IMR-90 (cell line): ENCODE results near the gene KRTAP4-16. TPM values are rescaled to one million over a fixed set of nuclear protein-coding genes. Genes with fewer than 3 reads are reported as not detected.

Experiments
- ATAC-seq: fragments of 200-7000 bp; cut with Tn5 transposase; 2 replicates; pipeline ENCODE4 v1.9.1; 2020; ENCODE audit warnings: low read depth, mild to moderate bottlenecking, moderate library complexity
- BruUV-seq: library from RNA; stranded (reverse); fragments of 400-500 nt; replicated peaks from 2 replicates; lab custom pipeline; 2021; lab: Mats Ljungman, UMichigan
- CTCF ChIA-PET: fragments of 300-600 bp; formaldehyde crosslinking; extraction: SDS; loops from one replicate; lab custom pipeline; 2021; ENCODE audit warnings: antibody characterized with exemption; lab: Yijun Ruan, JAX
- POLR2A ChIA-PET: fragments of 300-600 bp; sonication (Branson Sonifier 250); formaldehyde crosslinking; loops from one replicate; lab custom pipeline; 2022; ENCODE audit warnings: antibody characterized with exemption; ENCODE audit not compliant: unreplicated experiment; lab: Charles Lee
- DNase-seq: peaks from one replicate; pipeline ENCODE4 v3.0.0; 2013
- H2AFZ ChIP-seq: replicated peaks from 2 replicates; pipeline ENCODE3; 2013; ENCODE audit warnings: low read length, mild to moderate bottlenecking; ENCODE audit not compliant: poor library complexity
- H2AK5ac ChIP-seq: 2 replicates; pipeline ENCODE4 v1.6.1; 2013; ENCODE audit warnings: low read depth, low read length, inconsistent platforms
- H2AK9ac ChIP-seq: replicated peaks from 2 replicates; pipeline ENCODE3; 2013; ENCODE audit warnings: mild to moderate bottlenecking, low read depth, low read length, moderate library complexity; ENCODE audit not compliant: poor library complexity
- H2BK120ac ChIP-seq: 2 replicates; pipeline ENCODE4 v1.6.1; 2013; ENCODE audit warnings: low read depth, low read length, inconsistent platforms
- H2BK15ac ChIP-seq: 3 replicates; pipeline ENCODE4 v1.6.1; 2013; ENCODE audit warnings: low read depth, low read length, inconsistent platforms
- H2BK20ac ChIP-seq: 2 replicates; pipeline ENCODE4 v1.6.1; 2013; ENCODE audit warnings: low read depth, mild to moderate bottlenecking, inconsistent platforms, low read length, moderate library complexity
- H2BK5ac ChIP-seq: 2 replicates; pipeline ENCODE4 v1.6.1; 2013; ENCODE audit warnings: mild to moderate bottlenecking, low read depth, low read length, inconsistent platforms; ENCODE audit not compliant: poor library complexity, severe bottlenecking
- H3K14ac ChIP-seq: replicated peaks from 2 replicates; pipeline ENCODE4 v1.6.1; 2013; ENCODE audit warnings: low read depth, low read length, inconsistent platforms
- H3K18ac ChIP-seq: 2 replicates; pipeline ENCODE4 v1.6.1; 2013; ENCODE audit warnings: low read depth, low read length, control low read depth
- H3K23ac ChIP-seq: 2 replicates; pipeline ENCODE4 v1.6.1; 2013; ENCODE audit warnings: low read depth, low read length, inconsistent platforms
- H3K27ac ChIP-seq: 2 replicates; pipeline ENCODE4 v1.5.1; 2013; ENCODE audit warnings: mild to moderate bottlenecking, control low read depth, low read length; ENCODE audit not compliant: insufficient read depth
- H3K27me3 ChIP-seq: 2 replicates; pipeline ENCODE4 v1.6.1; 2013; ENCODE audit warnings: low read length; ENCODE audit not compliant: control insufficient read depth, insufficient read depth
- H3K36me3 ChIP-seq: 2 replicates; pipeline ENCODE4 v1.6.1; 2013; ENCODE audit warnings: low read length, mixed read lengths; ENCODE audit not compliant: control insufficient read depth, insufficient read depth
- H3K4ac ChIP-seq: 2 replicates; pipeline ENCODE4 v1.6.1; 2013; ENCODE audit warnings: low read depth, low read length, inconsistent platforms
- H3K4me1 ChIP-seq: 2 replicates; pipeline ENCODE4 v1.6.1; 2013; ENCODE audit warnings: low read length, mixed read lengths; ENCODE audit not compliant: control insufficient read depth, insufficient read depth
- H3K4me2 ChIP-seq: 2 replicates; pipeline ENCODE4 v1.6.1; 2013; ENCODE audit warnings: low read depth, mild to moderate bottlenecking, control low read depth, low read length, moderate library complexity
- H3K4me3 ChIP-seq: 2 replicates; pipeline ENCODE4 v1.5.1; 2013; ENCODE audit warnings: low read depth, mild to moderate bottlenecking, control low read depth, low read length, moderate library complexity; ENCODE audit not compliant: insufficient read depth
- H3K56ac ChIP-seq: 2 replicates; pipeline ENCODE4 v1.6.1; 2013; ENCODE audit warnings: low read length, inconsistent platforms; ENCODE audit not compliant: insufficient read depth; ENCODE audit errors: extremely low read depth
- H3K79me1 ChIP-seq, 2 experiments: 2 replicates each; pipeline ENCODE4 v1.6.1; 2013; ENCODE audit warnings: low read length in 2 of 2, inconsistent platforms in 1 of 2, low read depth in 1 of 2
- H3K9ac ChIP-seq: 2 replicates; pipeline ENCODE4 v1.6.1; 2013; ENCODE audit warnings: low read depth, low read length, control low read depth
- H3K9me1 ChIP-seq: 2 replicates; pipeline ENCODE4 v1.6.1; 2013; ENCODE audit warnings: low read length, inconsistent platforms; ENCODE audit not compliant: insufficient read depth
- H3K9me3 ChIP-seq: 2 replicates; pipeline ENCODE4 v1.6.1; 2013; ENCODE audit warnings: low read length; ENCODE audit not compliant: control insufficient read depth, insufficient read depth
- H4K20me1 ChIP-seq: 2 replicates; pipeline ENCODE4 v1.6.1; 2013; ENCODE audit warnings: low read length, inconsistent platforms; ENCODE audit not compliant: insufficient read depth
- H4K5ac ChIP-seq: 2 replicates; pipeline ENCODE4 v1.6.1; 2013; ENCODE audit warnings: mild to moderate bottlenecking, low read depth, low read length, control low read depth
- H4K8ac ChIP-seq, 2 experiments: 2 replicates each; pipeline ENCODE4 v1.6.1; 2013; ENCODE audit warnings: low read depth in 2 of 2, low read length in 2 of 2, control low read depth in 1 of 2, inconsistent platforms in 1 of 2
- H4K91ac ChIP-seq: 2 replicates; pipeline ENCODE4 v1.6.1; 2013; ENCODE audit warnings: low read depth, low read length, inconsistent platforms; ENCODE audit not compliant: insufficient read depth
- CEBPB ChIP-seq: IDR thresholded peaks from 2 replicates; pipeline ENCODE4 v1.6.1; 2012; ENCODE audit warnings: low read depth, low read length, improper control_type of control experiment
- CHD1 ChIP-seq: IDR thresholded peaks from 2 replicates; pipeline ENCODE4 v1.6.1; 2012; ENCODE audit warnings: low read depth, low read length, improper control_type of control experiment
- FOS ChIP-seq: fragments of 150-350 bp; IDR thresholded peaks from 2 replicates; pipeline ENCODE4 v1.6.1; 2016; ENCODE audit warnings: low read depth, low read length
- MAFK ChIP-seq: IDR thresholded peaks from 2 replicates; pipeline ENCODE4 v1.6.1; 2012; ENCODE audit warnings: low read depth, low read length, improper control_type of control experiment
- MAZ ChIP-seq: IDR thresholded peaks from 2 replicates; pipeline ENCODE4 v1.6.1; 2012; ENCODE audit warnings: low read depth, mild to moderate bottlenecking, low read length, improper control_type of control experiment, moderate library complexity, borderline replicate concordance
- MXI1 ChIP-seq: IDR thresholded peaks from 2 replicates; pipeline ENCODE4 v1.6.1; 2012; ENCODE audit warnings: low read depth, mild to moderate bottlenecking, low read length, moderate library complexity, borderline replicate concordance
- RAD21 ChIP-seq: IDR thresholded peaks from 2 replicates; pipeline ENCODE4 v1.6.1; 2012; ENCODE audit warnings: low read length, improper control_type of control experiment
- RFX5 ChIP-seq: IDR thresholded peaks from 2 replicates; pipeline ENCODE4 v1.8.0; 2012; ENCODE audit warnings: low read depth, mild to moderate bottlenecking, low read length, moderate library complexity
- WGBS, 2 experiments: methylation state at CpG; one replicate each; pipeline versions ENCODE4 v1.1.5 to v1.1.7; 2013; ENCODE audit warnings: missing lambda C conversion rate in 2 of 2; ENCODE audit not compliant: insufficient read length in 1 of 2; ENCODE audit errors: extremely low coverage in 2 of 2; 5-methylcytosine and 5-hydroxymethylcytosine counted together
- dilution Hi-C: fragments of 300-500 bp; cut with HindIII; formaldehyde crosslinking; loops from one replicate; pipeline ENCODE4 v1.14.3; 2018; ENCODE audit warnings: low sequenced_read_pairs; ENCODE audit not compliant: unreplicated experiment
- in situ Hi-C: fragments of 300-500 bp; cut with MboI; formaldehyde crosslinking; loops from 3 replicates; pipeline ENCODE4 v1.14.3; 2019; ENCODE audit warnings: low sequenced_read_pairs, inconsistent platforms, mixed read lengths
- intact Hi-C: fragments of 100-400 bp; cut with micrococcal nuclease; formaldehyde crosslinking; loops from 2 replicates; pipeline ENCODE4 v1.10.0; 2022
- polyA plus RNA-seq, 3 experiments: library from polyadenylated mRNA; depleted of rRNA; stranded (reverse); fragments of >200 nt; gene quantifications; 2 replicates each; pipeline ENCODE4 v1.2.3, GENCODE V29; 2012; ENCODE audit warnings: low replicate concordance in 1 of 3
- total RNA-seq: library from RNA; depleted of rRNA; stranded (reverse); fragments of >200 nt; gene quantifications from 2 replicates; pipeline ENCODE4 v1.2.3, GENCODE V29; 2012
- TF ChIP-seq, protein P1 (sequence below): fragments of 150-350 bp; IDR thresholded peaks from 2 replicates; pipeline ENCODE4 v1.6.1; 2017; ENCODE audit warnings: mild to moderate bottlenecking, antibody characterized with exemption, low read length, low read depth

Gene KRTAP4-16
- total and polyA plus RNA-seq, 2 of the 4 experiments (the other 2 are of a cell fraction): not detected

DNA sequence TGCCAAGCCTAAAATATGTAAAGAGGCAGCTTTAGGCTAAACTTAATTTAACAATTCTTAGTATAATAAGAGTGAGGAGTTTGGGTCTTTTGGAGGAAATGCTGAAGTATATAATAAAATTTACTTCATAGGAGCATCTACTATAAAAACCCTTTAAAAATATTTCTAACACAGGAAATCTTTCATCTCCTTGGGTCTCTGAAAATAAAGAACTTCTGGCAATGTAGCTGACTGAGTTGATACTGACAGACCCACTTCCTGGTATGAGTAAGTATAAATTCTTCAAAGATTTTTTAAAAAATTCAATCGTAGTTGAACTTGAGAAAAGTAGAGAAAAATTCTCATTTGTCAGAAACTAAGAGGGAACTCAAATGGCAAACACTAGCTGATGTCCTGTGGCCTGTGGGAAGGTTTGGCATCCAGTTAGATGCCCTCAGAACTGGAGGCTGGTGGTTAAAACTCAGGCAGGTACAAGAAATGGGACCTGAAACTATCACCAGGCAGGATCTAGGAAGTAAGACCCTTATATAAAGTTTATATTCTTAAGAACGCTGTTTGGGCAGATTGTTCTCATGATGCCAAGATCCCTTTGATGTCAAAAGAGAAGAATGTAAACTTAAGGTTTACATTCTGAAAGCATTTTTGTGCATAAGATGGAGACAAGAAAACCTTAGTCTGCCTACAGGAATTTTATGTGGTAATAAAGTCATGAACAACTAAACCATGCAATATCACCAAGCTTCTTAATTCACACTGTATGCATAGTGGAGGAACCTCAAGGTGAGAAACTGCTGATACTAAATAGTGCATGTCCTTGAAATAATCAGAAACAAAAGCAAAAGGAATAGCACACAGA lies 32.1 kb upstream of the KRTAP4-16 start:
- Histone ChIP-seq H3K27ac (peak overlapping the region; percentile 99), H2AFZ (peak overlapping the region; percentile 79), H2BK5ac (peak overlapping the region; percentile 99), H3K14ac (peak overlapping the region; percentile 92), H3K36me3 (no peaks in the 10 kb centered on the region), H4K8ac (peak overlapping the region; percentile 57 to 98), H4K5ac (peak overlapping the region; percentile 97), H3K18ac (peak overlapping the region; percentile 99; the same call in 1 of the 2 replicates), H4K20me1 (no peaks in the 10 kb centered on the region), H3K56ac (peak overlapping the region; percentile 95), H3K9me3 (no peaks in the 10 kb centered on the region), H2BK120ac (peak overlapping the region; percentile 98), H3K23ac (peak overlapping the region; percentile 95; the same call in 1 of the 2 replicates), H3K79me1 (no peaks in the 10 kb centered on the region), H4K91ac (peak overlapping the region; percentile 96), H2BK15ac (peak overlapping the region; percentile 97), H2AK9ac (no peak overlapping the region), H3K9ac (peak overlapping the region; percentile 33; the same call in 1 of the 2 replicates), H3K27me3 (no peaks in the 10 kb centered on the region), H3K4ac (peak overlapping the region; percentile 96), H3K4me1 (peaks cover 4% of the 10 kb centered on the region), H3K4me2 (peak overlapping the region; percentile 80; the same call in 1 of the 2 replicates), H2BK20ac (peak overlapping the region; percentile 98), H3K9me1 (no peaks in the 10 kb centered on the region), H2AK5ac (peak overlapping the region; percentile 79; the same call in 1 of the 2 replicates), H3K4me3 (no peak overlapping the region)
- TF ChIP-seq MAFK (no peak), FOS (no peak), CHD1 (no peak), MAZ (no peak), RAD21 (no peak), CEBPB (no peak; the same call in 1 of the 2 replicates), RFX5 (no peak), MXI1 (no peak)
- TF ChIP-seq, protein P1, sequence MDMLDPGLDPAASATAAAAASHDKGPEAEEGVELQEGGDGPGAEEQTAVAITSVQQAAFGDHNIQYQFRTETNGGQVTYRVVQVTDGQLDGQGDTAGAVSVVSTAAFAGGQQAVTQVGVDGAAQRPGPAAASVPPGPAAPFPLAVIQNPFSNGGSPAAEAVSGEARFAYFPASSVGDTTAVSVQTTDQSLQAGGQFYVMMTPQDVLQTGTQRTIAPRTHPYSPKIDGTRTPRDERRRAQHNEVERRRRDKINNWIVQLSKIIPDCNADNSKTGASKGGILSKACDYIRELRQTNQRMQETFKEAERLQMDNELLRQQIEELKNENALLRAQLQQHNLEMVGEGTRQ: no peak
- peak; percentile 71 for DNase-seq
- BruUV-seq: no TSS peak
- ChIA-PET CTCF (no interaction called here), POLR2A (no interaction called here)
- no CpG with 5 or more reads among the region's 2 CpGs for WGBS, 2 experiments
- in situ Hi-C loops: no loop called here
- intact Hi-C loops: no loop called here
- dilution Hi-C loops: no loop called here
- peak; percentile 77 for ATAC-seq
